GM12872 (cell line): Measurements from ENCODE around the gene TMEM168.

Source experiments
- TF ChIP-seq, protein P1 (sequence below): IDR thresholded peaks from 3 replicates; pipeline ENCODE4 v1.5.1; 2011; ENCODE audit warnings: low read depth, mild to moderate bottlenecking, low read length, moderate library complexity; ENCODE audit not compliant: insufficient read depth

TMEM168 gene

GRCh38 chr7:112753298-112753697 is 36.9 kb downstream of the TMEM168 start:
- TF ChIP-seq, protein P1, sequence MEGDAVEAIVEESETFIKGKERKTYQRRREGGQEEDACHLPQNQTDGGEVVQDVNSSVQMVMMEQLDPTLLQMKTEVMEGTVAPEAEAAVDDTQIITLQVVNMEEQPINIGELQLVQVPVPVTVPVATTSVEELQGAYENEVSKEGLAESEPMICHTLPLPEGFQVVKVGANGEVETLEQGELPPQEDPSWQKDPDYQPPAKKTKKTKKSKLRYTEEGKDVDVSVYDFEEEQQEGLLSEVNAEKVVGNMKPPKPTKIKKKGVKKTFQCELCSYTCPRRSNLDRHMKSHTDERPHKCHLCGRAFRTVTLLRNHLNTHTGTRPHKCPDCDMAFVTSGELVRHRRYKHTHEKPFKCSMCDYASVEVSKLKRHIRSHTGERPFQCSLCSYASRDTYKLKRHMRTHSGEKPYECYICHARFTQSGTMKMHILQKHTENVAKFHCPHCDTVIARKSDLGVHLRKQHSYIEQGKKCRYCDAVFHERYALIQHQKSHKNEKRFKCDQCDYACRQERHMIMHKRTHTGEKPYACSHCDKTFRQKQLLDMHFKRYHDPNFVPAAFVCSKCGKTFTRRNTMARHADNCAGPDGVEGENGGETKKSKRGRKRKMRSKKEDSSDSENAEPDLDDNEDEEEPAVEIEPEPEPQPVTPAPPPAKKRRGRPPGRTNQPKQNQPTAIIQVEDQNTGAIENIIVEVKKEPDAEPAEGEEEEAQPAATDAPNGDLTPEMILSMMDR: no peak

DNA sequence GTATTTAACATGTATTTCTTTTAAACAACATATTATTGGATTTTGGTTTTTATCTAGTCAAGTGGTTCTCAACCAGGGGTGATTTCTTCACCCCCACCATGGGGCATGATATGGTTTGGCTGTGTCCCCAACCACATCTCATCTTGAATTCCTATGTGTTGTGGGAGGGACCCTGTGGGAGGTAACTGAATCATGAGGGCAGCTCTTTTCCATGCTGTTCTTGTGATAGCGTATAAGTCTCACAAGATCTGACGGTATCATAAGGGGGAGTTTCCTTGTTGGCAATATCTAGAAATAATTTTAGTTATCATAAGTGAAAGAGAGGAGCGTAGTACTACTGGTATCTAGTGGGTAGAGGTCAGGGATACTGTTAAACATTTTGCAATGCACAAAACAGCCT is 37.6 kb downstream of the TMEM168 start:
- TF ChIP-seq, protein P1: no peak

DNA sequence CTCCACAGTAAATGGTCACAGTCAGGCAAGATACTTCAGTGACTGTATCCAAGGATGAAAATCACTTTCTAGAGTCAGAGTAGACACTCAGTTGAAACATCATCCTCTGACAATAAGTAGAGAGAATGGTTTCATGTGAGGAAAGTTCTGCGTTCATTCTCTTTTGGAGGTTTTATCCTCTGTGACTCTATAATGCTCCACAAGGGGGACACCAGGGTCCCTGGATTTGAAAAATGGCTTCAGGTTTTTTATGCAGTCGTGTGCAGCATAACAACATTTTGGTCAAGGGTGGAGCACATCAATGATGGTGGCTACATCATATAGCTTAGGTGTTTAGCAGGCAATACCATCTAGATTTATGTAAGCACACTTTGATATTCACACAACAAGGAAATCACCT is 40.4 kb downstream of the TMEM168 start:
- TF ChIP-seq, protein P1: no peak

DNA sequence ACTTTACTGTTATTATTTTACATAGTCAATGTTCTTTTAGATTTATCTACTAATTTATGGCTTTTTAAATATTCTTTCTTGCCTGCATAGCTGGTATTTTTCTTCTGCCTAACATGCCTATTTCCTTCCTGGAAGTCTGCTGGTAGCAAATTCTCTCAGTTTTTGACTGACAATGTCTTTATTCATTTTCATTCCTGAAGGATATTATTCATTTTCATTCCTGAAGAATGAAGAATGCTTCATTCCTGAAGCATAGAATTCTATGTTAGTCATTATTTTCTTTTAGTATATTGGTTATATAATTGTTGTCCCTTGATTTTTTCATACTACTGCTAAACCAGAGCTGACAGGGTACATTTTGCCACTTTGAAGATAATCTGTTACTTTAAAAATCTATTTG is 41.8 kb downstream of the TMEM168 start:
- TF ChIP-seq, protein P1: no peak

GRCh38 chr7:112745635-112746034 is 44.6 kb downstream of the TMEM168 start:
- TF ChIP-seq, protein P1: no peak

DNA sequence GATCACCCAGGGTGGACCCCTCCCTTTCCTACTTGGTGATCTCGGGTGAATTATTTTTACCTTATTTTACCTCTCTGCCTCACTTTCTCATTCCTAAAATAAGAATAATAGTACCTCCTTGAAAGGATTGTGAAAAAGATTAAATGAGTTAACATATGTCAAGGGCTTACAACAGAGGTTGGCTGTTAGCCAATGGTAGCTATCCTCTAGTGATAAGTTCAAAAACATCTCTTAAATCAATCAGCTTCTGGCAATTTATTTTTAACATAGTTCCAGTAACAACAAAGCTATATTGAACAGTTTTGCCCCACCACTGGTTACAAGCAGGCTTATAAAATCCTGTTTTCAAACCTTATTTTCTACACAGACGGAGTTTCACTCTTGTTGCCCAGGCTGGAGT is 45.4 kb downstream of the TMEM168 start:
- TF ChIP-seq, protein P1: no peak

GRCh38 chr7:112743811-112744210 is 46.4 kb downstream of the TMEM168 start:
- TF ChIP-seq, protein P1: no peak

- TF ChIP-seq, protein P1: no peak
These were observed 49.5 kb downstream of the TMEM168 start for GRCh38 chr7:112740667-112741066.
